Coronary artery (tissue), 2 donors: Measurements from ENCODE around the gene PCDHB11.
A peak's percentile ranks its signal among the peaks of the same experiment; 100 is the strongest.
"Not testable (repeated sequence)": the region's sequence is repeated elsewhere in the genome, so short reads cannot be mapped to it uniquely, and the experiment has no call there.

Source experiments
- DNase-seq: peaks from one replicate; pipeline ENCODE4 v3.0.0-alpha.2; 2017; ENCODE audit warnings: low spot score
- H3K27ac ChIP-seq, 2 donors: fragments of 200-600 bp; sonication (generic); one replicate each; pipeline ENCODE4 v1.5.1; 2016 to 2019
- H3K4me3 ChIP-seq: fragments of 200-600 bp; sonication (generic); 2 replicates; pipeline ENCODE4 v1.5.1; 2016; ENCODE audit warnings: mild to moderate bottlenecking, moderate library complexity
- TF ChIP-seq, protein P1 (sequence below): fragments of 200-600 bp; sonication (generic); IDR thresholded peaks from one replicate; pipeline ENCODE4 v1.5.1; 2019; ENCODE audit warnings: antibody characterized with exemption

The PCDHB11 gene

GRCh38 chr5:141216035-141216434 is 16.6 kb downstream of the PCDHB11 start:
- not testable (repeated sequence) for H3K4me3 ChIP-seq, DNase-seq, H3K27ac ChIP-seq

DNA sequence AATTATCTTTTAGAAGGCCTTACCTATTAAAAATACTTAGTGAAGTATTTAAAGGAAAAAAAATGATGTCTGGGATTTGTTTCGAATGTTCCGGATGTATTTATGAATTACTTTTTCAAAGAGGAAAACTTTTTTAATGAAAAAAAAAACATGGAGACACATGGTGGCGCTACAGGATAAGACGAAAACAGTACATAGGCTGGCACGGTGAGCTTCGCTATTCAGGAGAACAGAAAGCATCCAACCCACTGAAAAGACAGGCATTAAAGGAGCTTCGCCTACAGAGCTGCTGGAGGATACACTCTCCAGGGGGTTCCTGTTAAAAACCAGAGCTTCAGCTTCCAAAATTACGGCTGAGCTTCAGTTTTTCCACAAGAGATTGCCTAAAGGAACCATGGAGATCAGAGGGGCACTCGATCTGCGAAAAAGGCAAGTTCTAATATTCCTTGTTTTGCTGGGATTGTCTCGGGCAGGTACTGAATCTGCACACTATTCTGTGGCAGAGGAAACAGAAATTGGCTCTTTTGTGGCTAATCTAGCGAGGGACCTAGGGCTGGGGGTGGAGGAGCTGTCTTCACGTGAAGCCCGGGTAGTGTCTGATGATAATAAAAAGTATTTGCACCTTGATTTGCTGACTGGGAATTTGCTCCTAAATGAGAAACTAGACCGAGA is 23.8 kb downstream of the PCDHB11 start, which contains the start of gene PCDHB14:
Gene PCDHB14 (plus strand): TSS at position 232 of the 672 bp plus-strand sequence. CDS start 163 bp downstream, at position 395.
- Histone ChIP-seq H3K4me3 (peak within 1 kb of the TSS; percentile 49), H3K27ac (no peak within 1 kb of the TSS)
- TF ChIP-seq, protein P1, sequence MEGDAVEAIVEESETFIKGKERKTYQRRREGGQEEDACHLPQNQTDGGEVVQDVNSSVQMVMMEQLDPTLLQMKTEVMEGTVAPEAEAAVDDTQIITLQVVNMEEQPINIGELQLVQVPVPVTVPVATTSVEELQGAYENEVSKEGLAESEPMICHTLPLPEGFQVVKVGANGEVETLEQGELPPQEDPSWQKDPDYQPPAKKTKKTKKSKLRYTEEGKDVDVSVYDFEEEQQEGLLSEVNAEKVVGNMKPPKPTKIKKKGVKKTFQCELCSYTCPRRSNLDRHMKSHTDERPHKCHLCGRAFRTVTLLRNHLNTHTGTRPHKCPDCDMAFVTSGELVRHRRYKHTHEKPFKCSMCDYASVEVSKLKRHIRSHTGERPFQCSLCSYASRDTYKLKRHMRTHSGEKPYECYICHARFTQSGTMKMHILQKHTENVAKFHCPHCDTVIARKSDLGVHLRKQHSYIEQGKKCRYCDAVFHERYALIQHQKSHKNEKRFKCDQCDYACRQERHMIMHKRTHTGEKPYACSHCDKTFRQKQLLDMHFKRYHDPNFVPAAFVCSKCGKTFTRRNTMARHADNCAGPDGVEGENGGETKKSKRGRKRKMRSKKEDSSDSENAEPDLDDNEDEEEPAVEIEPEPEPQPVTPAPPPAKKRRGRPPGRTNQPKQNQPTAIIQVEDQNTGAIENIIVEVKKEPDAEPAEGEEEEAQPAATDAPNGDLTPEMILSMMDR, result no peak
- no peak for DNase-seq

DNA sequence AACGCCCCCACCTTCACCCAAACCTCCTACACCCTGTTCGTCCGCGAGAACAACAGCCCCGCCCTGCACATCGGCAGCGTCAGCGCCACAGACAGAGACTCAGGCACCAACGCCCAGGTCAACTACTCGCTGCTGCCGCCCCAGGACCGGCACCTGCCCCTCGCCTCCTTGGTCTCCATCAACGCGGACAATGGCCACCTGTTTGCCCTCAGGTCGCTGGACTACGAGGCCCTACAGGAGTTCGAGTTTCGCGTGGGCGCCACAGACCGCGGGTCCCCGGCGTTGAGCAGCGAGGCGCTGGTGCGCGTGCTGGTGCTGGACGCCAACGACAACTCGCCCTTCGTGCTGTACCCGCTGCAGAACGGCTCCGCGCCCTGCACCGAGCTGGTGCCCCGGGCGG is 25.4 kb downstream of the PCDHB11 start:
- not testable (repeated sequence) for H3K4me3 ChIP-seq, DNase-seq, H3K27ac ChIP-seq

- H3K27ac ChIP-seq, DNase-seq, H3K4me3 ChIP-seq: not testable (repeated sequence)
Observed at GRCh38 chr5:141225421-141225820, 26.0 kb downstream of the PCDHB11 start.

- Histone ChIP-seq H3K4me3 (peak overlapping the region; percentile 55), H3K27ac (no peak overlapping the region)
- DNase-seq, result no peak
- TF ChIP-seq, protein P1, result no peak
Observed at GRCh38 chr5:141234109-141234667, 34.8 kb downstream of the PCDHB11 start.

- peak overlapping the region; percentile 30 for H3K4me3 ChIP-seq
- not testable (repeated sequence) for DNase-seq
Observed at GRCh38 chr5:141235922-141236321, 36.5 kb downstream of the PCDHB11 start.

GRCh38 chr5:141236516-141237313 is 37.3 kb downstream of the PCDHB11 start:
- TF ChIP-seq, protein P1, result no peak
- H3K27ac ChIP-seq, result no peak overlapping the region
- H3K4me3 ChIP-seq, result peak overlapping the region; percentile 30

More at GRCh38 chr5:141235922-141236321, 36.5 kb downstream of the PCDHB11 start:
- H3K27ac ChIP-seq, result not testable (repeated sequence)

GRCh38 chr5:141241496-141241895 is 42.1 kb downstream of the PCDHB11 start:
- TF ChIP-seq, protein P1, result no peak
- Histone ChIP-seq H3K27ac (no peak overlapping the region), H3K4me3 (peak overlapping the region; percentile 45)
- no peak for DNase-seq

More at GRCh38 chr5:141236516-141237313, 37.3 kb downstream of the PCDHB11 start:
- no peak for DNase-seq

- H3K4me3 ChIP-seq, result peak within 1 kb of the TSS; percentile 55
- peak within 1 kb of the TSS in 1 of 2 donors; percentile 11 for H3K27ac ChIP-seq
- no peak for DNase-seq
- TF ChIP-seq, protein P1, result no peak
Observed at GRCh38 chr5:141245250-141245717, 45.9 kb downstream of the PCDHB11 start, which contains the start of gene PCDHB15. PCDHB15 (plus strand) TSS chr5:141245395; CDS start chr5:141245579, 184 bp downstream.

DNA sequence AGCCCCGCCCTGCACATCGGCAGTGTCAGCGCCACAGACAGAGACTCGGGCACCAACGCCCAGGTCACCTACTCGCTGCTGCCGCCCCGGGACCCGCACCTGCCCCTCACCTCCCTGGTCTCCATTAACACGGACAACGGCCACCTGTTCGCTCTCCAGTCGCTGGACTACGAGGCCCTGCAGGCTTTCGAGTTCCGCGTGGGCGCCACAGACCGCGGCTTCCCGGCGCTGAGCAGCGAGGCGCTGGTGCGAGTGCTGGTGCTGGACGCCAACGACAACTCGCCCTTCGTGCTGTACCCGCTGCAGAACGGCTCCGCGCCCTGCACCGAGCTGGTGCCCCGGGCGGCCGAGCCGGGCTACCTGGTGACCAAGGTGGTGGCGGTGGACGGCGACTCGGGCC is 47.5 kb downstream of the PCDHB11 start:
- DNase-seq, H3K27ac ChIP-seq: not testable (repeated sequence)
- H3K4me3 ChIP-seq, result peak overlapping the region; percentile 55

DNA sequence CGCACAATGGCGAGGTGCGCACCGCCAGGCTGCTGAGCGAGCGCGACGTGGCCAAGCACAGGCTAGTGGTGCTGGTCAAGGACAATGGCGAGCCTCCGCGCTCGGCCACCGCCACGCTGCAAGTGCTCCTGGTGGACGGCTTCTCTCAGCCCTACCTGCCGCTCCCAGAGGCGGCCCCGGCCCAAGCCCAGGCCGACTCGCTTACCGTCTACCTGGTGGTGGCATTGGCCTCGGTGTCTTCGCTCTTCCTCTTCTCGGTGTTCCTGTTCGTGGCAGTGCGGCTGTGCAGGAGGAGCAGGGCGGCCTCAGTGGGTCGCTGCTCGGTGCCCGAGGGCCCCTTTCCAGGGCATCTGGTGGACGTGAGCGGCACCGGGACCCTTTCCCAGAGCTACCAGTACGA is 48.0 kb downstream of the PCDHB11 start:
- DNase-seq, H3K27ac ChIP-seq: not testable (repeated sequence)
- H3K4me3 ChIP-seq, result peak overlapping the region; percentile 30
